GM12878 (cell line): Measurements from ENCODE around the gene TSEN34. TPM values are rescaled to one million over a fixed set of nuclear protein-coding genes. Genes with fewer than 3 reads are reported as not detected.

Experiments
- ATAC-seq: fragments of 200-7000 bp; cut with Tn5 transposase; 3 replicates; pipeline ENCODE4 v1.9.1; 2020; ENCODE audit warnings: mild to moderate bottlenecking, moderate library complexity
- BruUV-seq: library from RNA; stranded (reverse); fragments of 400-500 nt; replicated peaks from 2 replicates; lab custom pipeline; 2021; lab: Mats Ljungman, UMichigan
- CTCF ChIA-PET: fragments of 300-600 bp; sonication (Branson Sonifier 250); formaldehyde crosslinking; extraction: SDS; loops from one replicate; lab custom pipeline; 2021; ENCODE audit warnings: inconsistent platforms; lab: Yijun Ruan, JAX
- POLR2A ChIA-PET: fragments of 350-600 bp; formaldehyde crosslinking; extraction: SDS; loops from one replicate; lab custom pipeline; 2021; ENCODE audit warnings: inconsistent platforms; lab: Charles Lee
- RAD21 ChIA-PET: fragments of 300-600 bp; sonication (Branson Sonifier 250); formaldehyde crosslinking; loops from one replicate; lab custom pipeline; 2023; ENCODE audit warnings: antibody characterized with exemption; ENCODE audit not compliant: unreplicated experiment; lab: Charles Lee
- SMC1A ChIA-PET: fragments of 300-600 bp; sonication (Branson Sonifier 250); formaldehyde crosslinking; loops from one replicate; lab custom pipeline; 2023; ENCODE audit not compliant: unreplicated experiment, uncharacterized antibody; lab: Charles Lee
- DNase-seq: peaks from one replicate; pipeline ENCODE4 v3.0.0-alpha.2; 2011; ENCODE audit warnings: low read depth, low spot score
- FAIRE-seq: peaks from 3 replicates; lab custom pipeline; 2011; peaks lifted over from hg19 to GRCh38; lab: Jason Lieb, UNC
- H2AFZ ChIP-seq: 2 replicates; pipeline ENCODE4 v1.6.0; 2011; ENCODE audit warnings: low read depth, low read length, control low read depth; ENCODE audit not compliant: control insufficient read depth
- H3K27ac ChIP-seq: 2 replicates; pipeline ENCODE4 v1.5.1; 2011; ENCODE audit warnings: control low read depth; ENCODE audit not compliant: control insufficient read depth, insufficient read depth
- H3K27me3 ChIP-seq, 2 experiments: replicated peaks in 1 of 2; 2 replicates each; pipeline versions ENCODE4 v1.6.0 to v1.6.1; 2011; ENCODE audit warnings: low read length in 1 of 2; ENCODE audit not compliant: control insufficient read depth in 2 of 2, insufficient read depth in 2 of 2
- H3K36me3 ChIP-seq, 2 experiments: 2 replicates each; pipeline ENCODE4 v1.5.1; 2011; ENCODE audit warnings: low read length in 1 of 2; ENCODE audit not compliant: control insufficient read depth in 2 of 2, insufficient read depth in 2 of 2
- H3K4me1 ChIP-seq: 2 replicates; pipeline ENCODE4 v1.6.1; 2011; ENCODE audit warnings: mild to moderate bottlenecking, low read length, moderate library complexity, mixed read lengths; ENCODE audit not compliant: control insufficient read depth, insufficient read depth
- H3K4me2 ChIP-seq: 2 replicates; pipeline ENCODE4 v1.6.0; 2011; ENCODE audit warnings: control low read depth; ENCODE audit not compliant: control insufficient read depth, insufficient read depth
- H3K4me3 ChIP-seq: fragments of 200-600 bp; sonication (generic); 2 replicates; pipeline ENCODE4 v1.5.1; 2016
- H3K79me2 ChIP-seq: 2 replicates; pipeline ENCODE4 v1.6.0; 2011; ENCODE audit warnings: low read length; ENCODE audit not compliant: control insufficient read depth, insufficient read depth
- H3K9ac ChIP-seq: 2 replicates; pipeline ENCODE4 v1.8.0; 2011; ENCODE audit warnings: low read length, control low read depth, mixed read lengths; ENCODE audit not compliant: control insufficient read depth, insufficient read depth
- H3K9me3 ChIP-seq: replicated peaks from 3 replicates; pipeline ENCODE4 v1.5.1; 2011; ENCODE audit warnings: mild to moderate bottlenecking, low read length; ENCODE audit not compliant: control insufficient read depth, insufficient read depth
- H4K20me1 ChIP-seq: 2 replicates; pipeline ENCODE4 v1.6.0; 2011; ENCODE audit not compliant: control insufficient read depth, insufficient read depth
- EZH2 ChIP-seq: IDR thresholded peaks from 2 replicates; pipeline ENCODE4 v1.6.1; 2012; ENCODE audit warnings: low read depth, mild to moderate bottlenecking, control low read depth, inconsistent platforms, low read length, borderline replicate concordance; ENCODE audit not compliant: control insufficient read depth
- GATAD2B ChIP-seq: fragments of 450-650 bp; conservative IDR thresholded peaks from 2 replicates; pipeline ENCODE4 v1.6.1; 2017; ENCODE audit warnings: low read depth, mild to moderate bottlenecking, moderate library complexity
- RAD21 ChIP-seq: IDR thresholded peaks from 2 replicates; pipeline ENCODE4 v1.6.1; 2011; ENCODE audit warnings: mild to moderate bottlenecking, low read depth, low read length, moderate library complexity; ENCODE audit not compliant: insufficient read depth
- RB1 ChIP-seq: fragments of 450-650 bp; formaldehyde crosslinking; IDR thresholded peaks from 2 replicates; pipeline ENCODE4 v1.6.1; 2017; ENCODE audit warnings: mild to moderate bottlenecking, borderline replicate concordance
- SREBF2 ChIP-seq: IDR thresholded peaks from 2 replicates; pipeline ENCODE4 v1.6.1; 2012; ENCODE audit warnings: mild to moderate bottlenecking, low read length
- WRNIP1 ChIP-seq: IDR thresholded peaks from 2 replicates; pipeline ENCODE4 v1.6.1; 2011; ENCODE audit warnings: low read depth, low read length, improper control_type of control experiment, borderline replicate concordance
- ZBTB33 ChIP-seq: fragments of 450-650 bp; IDR thresholded peaks from 2 replicates; pipeline ENCODE4 v1.6.1; 2017; ENCODE audit warnings: mild to moderate bottlenecking
- ZNF24 ChIP-seq: fragments of 450-650 bp; IDR thresholded peaks from 2 replicates; pipeline ENCODE4 v1.6.1; 2017; ENCODE audit warnings: antibody characterized with exemption, mild to moderate bottlenecking
- ZNF622 ChIP-seq: fragments of 450-650 bp; IDR thresholded peaks from 2 replicates; pipeline ENCODE4 v1.6.1; 2017; ENCODE audit warnings: mild to moderate bottlenecking, inconsistent platforms
- WGBS: methylation state at CpG from one replicate; pipeline ENCODE4 v1.1.6; 2016; ENCODE audit warnings: low lambda C conversion rate; ENCODE audit not compliant: insufficient replicate concordance, insufficient coverage; ENCODE audit errors: missing lambda C conversion rate; 5-methylcytosine and 5-hydroxymethylcytosine counted together
- in situ Hi-C: fragments of 300-500 bp; cut with MboI; formaldehyde crosslinking; loops from 9 replicates; pipeline ENCODE4 v1.14.3; 2018; ENCODE audit warnings: mixed read lengths
- intact Hi-C: fragments of 100-400 bp; cut with micrococcal nuclease; formaldehyde crosslinking; loops from one replicate; pipeline ENCODE4 v1.14.2; 2022; ENCODE audit not compliant: unreplicated experiment
- polyA plus RNA-seq, 11 experiments: library from polyadenylated mRNA; depleted of rRNA in 4 of 11; unstranded in 6 of 11; stranded (reverse) in 5 of 11; fragments of >200 nt; fragmentation: Nextera tagmentation in 4 of 11; fragmentation: Illumina TruSeq in 1 of 11; extraction: Ambion mirVana in 4 of 11; extraction: Trizol in 1 of 11; gene quantifications; 1 replicate in 1 of 11; 2 replicates in 10 of 11; pipeline versions ENCODE4 v1.2.1 to v1.2.3, GENCODE V29; 2011 to 2016; ENCODE audit warnings: inconsistent platforms in 2 of 11, missing spikeins in 2 of 11, low read depth in 1 of 11
- total RNA-seq, 4 experiments: library from RNA; depleted of rRNA in 3 of 4; stranded (reverse); fragments of >200 nt in 3 of 4; fragmentation: Illumina TruSeq in 1 of 4; extraction: Trizol in 1 of 4; gene quantifications; 2 replicates each; pipeline versions ENCODE4 v1.2.1 to v1.2.3, GENCODE V29; 2013 to 2021

Gene TSEN34
- total and polyA plus RNA-seq, 10 of the 15 experiments (the other 5 are each of a cell fraction or from before 2014, with no cell fraction given), result 1.0 to 35.9 (median 16.8) TPM

GRCh38 chr19:54149021-54149812 is 41.9 kb upstream of the TSEN34 start:
- no peaks in the 10 kb centered on the region for H3K9me3 ChIP-seq
- ATAC-seq (no peak), FAIRE-seq (no peak), DNase-seq (no peak)
- ChIA-PET POLR2A (interaction anchor here (2.0 to 3.1 kb wide), 2 partner anchors 10 to 12 kb away, joined by 6 to 8 read pairs; partner anchors contain the start of gene LENG1), SMC1A (interaction anchor here (1.5 kb wide), 1 partner anchor 88 kb away, joined by 5 read pairs; no protein-coding TSS in a partner anchor), RAD21 (interaction anchor here (1.3 kb wide), 1 partner anchor 12 kb away, joined by 3 read pairs; the partner anchor contains the start of gene CNOT3), CTCF (no interaction called here)
- H3K9ac ChIP-seq, result no peak overlapping the region
- in situ Hi-C loops (loop anchor here (25.0 kb wide), 1 partner anchor 1513 kb away; the partner anchor contains the start of gene U2AF2), intact Hi-C loops (no loop called here)
- no peaks in the 10 kb centered on the region for H3K79me2 ChIP-seq
- no peak for TF ChIP-seq ZBTB33
- no peak for TF ChIP-seq SREBF2
- TF ChIP-seq WRNIP1, result no peak
- no peak for TF ChIP-seq GATAD2B
- TF ChIP-seq ZNF24, result no peak
- no peak for TF ChIP-seq RB1
- TF ChIP-seq RAD21, result no peak
- no peak for TF ChIP-seq EZH2
- TF ChIP-seq ZNF622, result no peak
- no peak overlapping the region for H3K4me3 ChIP-seq
- H3K27ac ChIP-seq, result no peak overlapping the region
- H3K36me3 ChIP-seq, result peaks cover 32 to 42% of the 10 kb centered on the region in 2 experiments; a peak in 3 of 4 replicates
- H3K4me2 ChIP-seq, result no peak overlapping the region
- 79% methylated on average over 11 of the region's 12 CpGs for WGBS
- no peak overlapping the region for H2AFZ ChIP-seq
- H3K4me1 ChIP-seq, result no peaks in the 10 kb centered on the region
- H3K27me3 ChIP-seq, result no peaks in the 10 kb centered on the region
- BruUV-seq, result no TSS peak
- no peaks in the 10 kb centered on the region for H4K20me1 ChIP-seq
